C4-2B (cell line): Measurements from ENCODE around the gene FAM174C.
A peak's percentile ranks its signal among the peaks of the same experiment; 100 is the strongest.

ENCODE experiments used
- H3K27ac ChIP-seq: fragments of 450-650 bp; 2 replicates; pipeline ENCODE4 v1.5.1; 2017
- ZFX ChIP-seq: fragments of 450-650 bp; IDR thresholded peaks from 2 replicates; pipeline ENCODE4 v1.6.1; 2017
- TF ChIP-seq, protein P1 (sequence below): fragments of 450-650 bp; conservative IDR thresholded peaks from 2 replicates; pipeline ENCODE4 v1.5.1; 2017; ENCODE audit warnings: mild to moderate bottlenecking

FAM174C gene

DNA sequence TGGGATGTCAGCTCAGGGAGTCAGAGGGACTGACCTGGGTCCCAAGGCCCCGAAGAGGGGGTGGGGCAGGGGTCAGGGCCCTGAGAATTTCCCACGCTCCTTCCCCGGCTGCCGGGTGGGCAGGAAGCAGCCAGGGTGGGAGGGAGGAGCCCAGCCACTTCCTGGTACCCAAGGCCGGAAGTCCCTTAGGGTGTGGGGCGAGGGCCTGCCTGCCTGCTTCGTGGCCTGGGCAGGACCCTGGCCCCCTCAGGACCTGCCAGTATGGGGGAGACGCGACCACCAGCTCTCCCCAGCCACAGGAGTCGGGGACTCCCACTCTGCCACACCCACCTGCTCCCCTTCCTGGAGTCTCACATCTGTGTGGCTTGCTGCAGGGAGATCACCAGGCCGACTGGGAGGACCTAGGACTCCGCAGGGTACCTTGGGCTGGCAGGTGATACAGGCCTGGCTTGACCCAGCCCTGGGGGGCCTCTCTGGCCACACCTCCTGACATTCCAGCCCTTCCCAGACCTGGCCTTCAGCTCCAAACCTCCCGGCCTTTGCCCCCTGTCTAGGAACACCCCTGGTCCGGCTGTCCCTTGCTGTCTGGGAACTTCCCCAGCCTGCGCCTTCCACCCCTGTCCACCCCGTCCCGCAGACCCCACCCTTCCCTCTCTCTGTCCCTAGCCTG, 16.0 kb upstream of the FAM174C start:
- TF ChIP-seq, protein P1, sequence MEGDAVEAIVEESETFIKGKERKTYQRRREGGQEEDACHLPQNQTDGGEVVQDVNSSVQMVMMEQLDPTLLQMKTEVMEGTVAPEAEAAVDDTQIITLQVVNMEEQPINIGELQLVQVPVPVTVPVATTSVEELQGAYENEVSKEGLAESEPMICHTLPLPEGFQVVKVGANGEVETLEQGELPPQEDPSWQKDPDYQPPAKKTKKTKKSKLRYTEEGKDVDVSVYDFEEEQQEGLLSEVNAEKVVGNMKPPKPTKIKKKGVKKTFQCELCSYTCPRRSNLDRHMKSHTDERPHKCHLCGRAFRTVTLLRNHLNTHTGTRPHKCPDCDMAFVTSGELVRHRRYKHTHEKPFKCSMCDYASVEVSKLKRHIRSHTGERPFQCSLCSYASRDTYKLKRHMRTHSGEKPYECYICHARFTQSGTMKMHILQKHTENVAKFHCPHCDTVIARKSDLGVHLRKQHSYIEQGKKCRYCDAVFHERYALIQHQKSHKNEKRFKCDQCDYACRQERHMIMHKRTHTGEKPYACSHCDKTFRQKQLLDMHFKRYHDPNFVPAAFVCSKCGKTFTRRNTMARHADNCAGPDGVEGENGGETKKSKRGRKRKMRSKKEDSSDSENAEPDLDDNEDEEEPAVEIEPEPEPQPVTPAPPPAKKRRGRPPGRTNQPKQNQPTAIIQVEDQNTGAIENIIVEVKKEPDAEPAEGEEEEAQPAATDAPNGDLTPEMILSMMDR, result no peak
- no peak for TF ChIP-seq ZFX
- H3K27ac ChIP-seq, result peak overlapping the region; percentile 96

DNA sequence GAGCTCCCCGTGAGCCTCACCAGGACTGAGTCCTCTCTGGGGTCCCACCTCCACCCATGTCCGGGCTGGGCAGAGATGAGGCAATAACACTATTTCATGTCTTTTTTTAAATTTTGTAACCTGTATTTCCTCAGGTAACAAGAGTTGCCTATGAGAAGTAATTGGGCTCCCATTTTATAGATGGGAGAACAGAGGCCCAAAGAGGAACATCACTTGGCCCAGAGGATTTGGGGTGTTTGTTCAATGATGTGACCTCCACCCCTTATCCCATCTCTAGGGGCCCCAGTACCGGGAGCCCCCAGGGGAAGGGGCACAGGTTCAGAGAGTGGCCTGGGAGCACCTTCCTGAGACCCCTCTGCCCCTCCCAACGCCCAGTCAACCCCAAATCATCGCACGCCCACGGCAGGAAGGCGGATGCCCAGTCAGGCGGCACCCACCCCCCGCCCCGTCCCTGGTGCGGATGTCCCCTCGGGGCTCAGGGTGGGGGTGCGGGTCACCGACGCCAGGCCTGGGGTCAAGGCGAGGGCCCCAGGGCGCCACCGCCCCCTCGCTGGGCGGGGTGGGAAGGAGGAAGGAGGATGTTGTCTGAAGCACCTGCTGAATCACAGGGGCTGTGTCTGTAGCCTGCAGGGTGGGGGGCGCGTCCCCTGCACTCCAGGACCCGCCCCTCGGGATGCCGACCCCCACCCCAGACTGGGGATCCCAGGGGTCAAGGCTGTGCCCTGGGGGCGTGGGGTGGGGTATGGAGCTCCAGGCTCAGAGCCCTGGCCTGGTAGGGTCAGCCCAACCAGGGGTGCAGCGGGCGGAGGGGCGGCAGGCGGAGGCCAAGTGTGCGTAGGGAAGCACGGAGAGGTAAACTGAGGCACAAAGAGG, 15.2 kb upstream of the FAM174C start:
- H3K27ac ChIP-seq, result peak overlapping the region; percentile 96
- TF ChIP-seq ZFX, result no peak
- TF ChIP-seq, protein P1, result no peak

DNA sequence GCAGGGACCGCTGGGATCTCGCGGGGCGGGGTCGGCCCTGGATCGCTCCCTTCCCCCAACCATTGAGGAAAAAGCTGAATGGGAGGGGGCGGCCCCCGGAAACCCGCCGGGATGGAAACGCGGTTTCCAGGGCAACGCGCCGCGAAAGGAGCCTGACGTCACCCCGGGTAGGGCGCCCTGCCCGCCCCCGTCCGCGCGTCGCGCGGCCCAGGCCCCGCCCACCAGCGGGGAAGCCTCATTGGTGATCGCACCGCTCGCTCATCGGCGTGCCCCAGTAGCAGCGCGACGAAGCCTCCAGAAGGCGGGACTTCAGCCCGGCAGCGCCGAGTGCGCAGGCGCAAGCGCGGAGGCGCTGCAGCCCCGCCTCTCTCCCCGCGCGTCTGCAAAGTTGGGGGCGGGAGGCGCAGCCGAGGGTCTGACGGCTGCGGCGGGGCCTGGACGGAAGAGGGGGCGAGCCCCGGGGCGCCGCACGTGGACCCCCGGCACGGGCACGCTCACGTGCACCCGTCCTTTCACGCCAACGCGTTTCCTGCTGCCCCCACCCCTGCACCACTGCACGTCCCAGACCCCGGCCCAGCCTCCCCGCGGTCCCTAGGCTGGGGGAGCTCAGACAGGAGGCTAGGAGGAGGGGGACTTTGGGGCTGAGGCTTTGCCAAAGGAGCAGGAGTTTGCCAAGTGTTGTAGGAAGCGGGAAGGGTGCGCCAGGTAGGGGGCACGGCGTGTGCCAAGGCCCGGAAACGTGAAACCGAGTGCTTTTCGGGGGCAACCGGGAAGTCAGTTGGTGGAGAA, 14.4 kb upstream of the FAM174C start:
- peak overlapping the region; percentile 96 for H3K27ac ChIP-seq
- no peak for TF ChIP-seq ZFX
- TF ChIP-seq, protein P1, result no peak

DNA sequence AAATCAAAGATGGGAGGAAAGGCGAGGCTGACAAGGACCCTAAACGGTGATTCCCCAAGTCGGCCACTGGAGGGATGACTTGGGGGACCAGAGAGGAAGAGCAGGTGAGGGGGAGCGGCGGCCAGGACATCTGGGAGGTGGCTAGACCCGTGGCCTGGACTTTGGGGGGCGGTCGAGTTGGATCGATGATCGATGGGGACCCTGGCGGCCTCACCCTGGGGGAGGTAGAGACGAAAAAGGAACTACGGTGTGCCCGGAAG, 13.9 kb upstream of the FAM174C start:
- peak overlapping the region; percentile 96 for H3K27ac ChIP-seq
- no peak for TF ChIP-seq ZFX
- TF ChIP-seq, protein P1, result no peak; the same call in 1 of the 2 replicates

DNA sequence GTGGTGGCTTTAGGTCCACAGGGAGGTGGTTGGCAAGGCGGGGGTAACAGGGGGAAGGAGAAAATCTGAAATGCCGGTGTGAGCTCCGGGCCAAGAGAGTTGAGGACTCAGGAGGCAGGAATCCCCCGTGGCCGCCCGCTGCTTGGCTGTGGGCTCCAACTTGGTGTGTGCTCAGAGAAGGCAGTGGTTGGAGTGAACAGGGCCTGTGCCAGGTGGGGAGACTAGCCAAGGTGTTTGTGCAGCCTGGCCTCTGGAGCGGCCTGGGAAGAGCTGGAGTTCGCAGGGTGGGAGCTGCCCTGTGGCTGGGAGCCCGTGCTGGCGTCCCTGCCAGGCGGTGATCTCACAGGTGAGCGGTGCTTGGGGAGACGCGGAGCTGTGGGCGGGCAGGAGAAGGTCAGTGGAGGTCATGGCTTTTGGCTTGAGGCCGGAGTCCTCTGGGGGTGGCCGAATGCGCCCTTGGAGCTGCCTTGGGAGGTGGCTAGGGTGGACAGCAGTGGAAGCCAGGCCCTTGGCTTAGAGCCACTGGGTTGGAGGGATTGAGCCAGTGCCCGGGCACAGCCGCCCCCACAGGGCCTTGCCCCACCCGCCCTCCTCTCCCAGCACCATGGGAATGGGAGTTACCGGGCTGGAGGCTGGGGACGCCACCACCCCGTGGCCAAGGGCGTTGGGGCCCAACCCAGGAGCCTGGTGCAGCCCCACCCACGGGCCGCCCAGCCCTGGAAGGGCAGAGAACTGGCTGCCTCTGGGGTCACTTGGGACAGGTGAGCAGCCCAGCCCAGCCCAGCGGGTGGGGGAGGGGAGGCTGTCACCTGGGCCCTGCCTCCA, 13.3 kb upstream of the FAM174C start:
- TF ChIP-seq, protein P1, result no peak; the same call in 1 of the 2 replicates
- peak; percentile 37; the same call in 1 of the 2 replicates for TF ChIP-seq ZFX
- H3K27ac ChIP-seq, result peak overlapping the region; percentile 96

DNA sequence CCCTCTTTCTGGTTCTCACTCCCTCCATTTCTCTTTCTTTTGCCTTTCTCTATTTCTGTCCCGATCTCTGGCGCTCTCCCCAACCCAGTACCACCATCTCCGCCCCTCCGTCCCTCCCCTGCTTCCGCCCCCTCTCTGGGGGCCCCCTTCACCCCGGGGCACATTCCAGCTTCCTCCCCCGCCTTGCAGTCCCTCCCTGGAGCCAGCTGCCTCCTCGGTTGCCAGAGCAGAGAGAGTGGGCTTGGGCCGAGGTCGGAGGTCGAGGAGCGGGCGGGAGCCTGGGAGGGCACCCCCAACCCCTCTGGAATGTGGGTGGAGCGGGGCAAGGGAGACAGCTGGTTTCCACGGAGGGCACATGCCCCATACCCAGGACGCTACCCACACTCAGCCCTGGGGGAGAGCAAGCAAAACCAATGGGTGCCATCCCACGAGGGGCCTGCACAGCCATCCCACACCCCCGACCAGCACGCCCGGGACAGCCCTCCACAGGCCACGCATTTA, 12.7 kb upstream of the FAM174C start:
- peak overlapping the region; percentile 96 for H3K27ac ChIP-seq
- TF ChIP-seq, protein P1, result no peak
- TF ChIP-seq ZFX, result no peak
